DND-41 (cell line): ENCODE results near the gene ENTR1.

Experiments used
- ATAC-seq: fragments of 200-7000 bp; cut with Tn5 transposase; 3 replicates; pipeline ENCODE4 v1.9.1; 2021; ENCODE audit warnings: low read depth; ENCODE audit not compliant: insufficient read depth
- DNase-seq: peaks from one replicate; pipeline ENCODE4 v3.0.0-alpha.2; 2020
- H2AFZ ChIP-seq: 2 replicates; pipeline ENCODE4 v1.6.0; 2012; ENCODE audit warnings: low read depth, low read length
- H3K27ac ChIP-seq: 2 replicates; pipeline ENCODE4 v1.5.1; 2012; ENCODE audit warnings: low read length, inconsistent platforms
- H3K27me3 ChIP-seq: fragments of 200-600 bp; sonication (generic); 2 replicates; pipeline ENCODE4 v1.6.0; 2012; ENCODE audit warnings: low read length, mild to moderate bottlenecking, inconsistent platforms; ENCODE audit not compliant: insufficient read depth, poor library complexity
- H3K36me3 ChIP-seq: 2 replicates; pipeline ENCODE4 v1.5.1; 2012; ENCODE audit warnings: low read length, inconsistent platforms; ENCODE audit not compliant: insufficient read depth
- H3K4me1 ChIP-seq: 2 replicates; pipeline ENCODE4 v1.5.1; 2012; ENCODE audit warnings: mild to moderate bottlenecking, low read length; ENCODE audit not compliant: insufficient read depth
- H3K4me2 ChIP-seq: 2 replicates; pipeline ENCODE4 v1.6.0; 2012; ENCODE audit warnings: mild to moderate bottlenecking, moderate library complexity, low read length, inconsistent platforms; ENCODE audit not compliant: insufficient read depth
- H3K4me3 ChIP-seq, 2 experiments: fragments of 200-600 bp in 1 of 2; shearing (Covaris generic) in 1 of 2; 2 replicates each; pipeline ENCODE4 v1.5.1; 2012 to 2016; ENCODE audit warnings: inconsistent platforms in 2 of 2, low read length in 2 of 2, mild to moderate bottlenecking in 2 of 2, low read depth in 1 of 2, moderate library complexity in 1 of 2
- H3K79me2 ChIP-seq: 2 replicates; pipeline ENCODE4 v1.6.0; 2012; ENCODE audit warnings: low read length, inconsistent platforms; ENCODE audit not compliant: insufficient read depth
- H3K9ac ChIP-seq: 2 replicates; pipeline ENCODE4 v1.6.0; 2012; ENCODE audit warnings: low read depth, mild to moderate bottlenecking, inconsistent platforms, low read length, moderate library complexity
- H3K9me3 ChIP-seq: 2 replicates; pipeline ENCODE4 v1.5.1; 2012; ENCODE audit warnings: low read length, moderate library complexity, mild to moderate bottlenecking, inconsistent platforms; ENCODE audit not compliant: insufficient read depth, severe bottlenecking
- H4K20me1 ChIP-seq: 2 replicates; pipeline ENCODE4 v1.6.0; 2012; ENCODE audit warnings: low read length; ENCODE audit not compliant: insufficient read depth
- CTCF ChIP-seq: IDR thresholded peaks from 2 replicates; pipeline ENCODE4 v1.5.1; 2012; ENCODE audit warnings: borderline replicate concordance, low read length, moderate library complexity, mild to moderate bottlenecking; ENCODE audit not compliant: poor library complexity, severe bottlenecking; ENCODE audit errors: extremely low read depth
- EZH2 ChIP-seq: IDR thresholded peaks from 3 replicates; pipeline ENCODE4 v1.6.1; 2012; ENCODE audit warnings: borderline replicate concordance, low read depth, mild to moderate bottlenecking, moderate library complexity, low read length, inconsistent platforms; ENCODE audit not compliant: severe bottlenecking

Gene ENTR1

GRCh38 chr9:136445799-136446198 lies 35.4 kb upstream of the ENTR1 start:
- no peak for ATAC-seq
- no peaks in the 10 kb centered on the region for H3K9me3 ChIP-seq
- no peak overlapping the region for H3K4me2 ChIP-seq
- no peaks in the 10 kb centered on the region for H3K79me2 ChIP-seq
- no peak overlapping the region for H3K27ac ChIP-seq
- TF ChIP-seq EZH2 (no peak), CTCF (no peak)
- no peaks in the 10 kb centered on the region for H3K4me1 ChIP-seq
- peaks cover 92% of the 10 kb centered on the region for H3K36me3 ChIP-seq
- H3K9ac ChIP-seq: no peak overlapping the region
- H3K4me3 ChIP-seq: no peak overlapping the region
- no peaks in the 10 kb centered on the region for H3K27me3 ChIP-seq
- no peak for DNase-seq
- H2AFZ ChIP-seq: no peak overlapping the region
- peaks cover 15% of the 10 kb centered on the region for H4K20me1 ChIP-seq

GRCh38 chr9:136444102-136444501 lies 33.7 kb upstream of the ENTR1 start:
- TF ChIP-seq EZH2 (no peak), CTCF (no peak)
- H3K36me3 ChIP-seq: peaks cover 79% of the 10 kb centered on the region
- no peak overlapping the region for H3K4me2 ChIP-seq

GRCh38 chr9:136443687-136444086 lies 33.3 kb upstream of the ENTR1 start:
- no peaks in the 10 kb centered on the region for H3K27me3 ChIP-seq
- ATAC-seq (no peak), DNase-seq (no peak)
- H2AFZ ChIP-seq: no peak overlapping the region
- no peak overlapping the region for H3K27ac ChIP-seq
- peaks cover 74% of the 10 kb centered on the region for H3K36me3 ChIP-seq
- no peak overlapping the region for H3K4me2 ChIP-seq
- peaks cover 9% of the 10 kb centered on the region for H3K79me2 ChIP-seq
- no peak overlapping the region for H3K4me3 ChIP-seq
- TF ChIP-seq EZH2 (no peak), CTCF (no peak)
- no peaks in the 10 kb centered on the region for H3K9me3 ChIP-seq
- peaks cover 10% of the 10 kb centered on the region for H3K4me1 ChIP-seq
- peaks cover 20% of the 10 kb centered on the region for H4K20me1 ChIP-seq
- H3K9ac ChIP-seq: no peak overlapping the region

More at GRCh38 chr9:136444102-136444501, 33.7 kb upstream of the ENTR1 start:
- no peak overlapping the region for H3K4me3 ChIP-seq
- ATAC-seq (no peak), DNase-seq (no peak)
- H3K27ac ChIP-seq: no peak overlapping the region
- H3K27me3 ChIP-seq: no peaks in the 10 kb centered on the region
- H3K9ac ChIP-seq: no peak overlapping the region
- peaks cover 7% of the 10 kb centered on the region for H3K4me1 ChIP-seq
- H4K20me1 ChIP-seq: peaks cover 16% of the 10 kb centered on the region
- no peak overlapping the region for H2AFZ ChIP-seq
- peaks cover 5% of the 10 kb centered on the region for H3K79me2 ChIP-seq
- H3K9me3 ChIP-seq: no peaks in the 10 kb centered on the region

GRCh38 chr9:136443087-136443486 lies 32.7 kb upstream of the ENTR1 start:
- Histone ChIP-seq H3K9ac (no peak overlapping the region), H3K27ac (no peak overlapping the region), H2AFZ (no peak overlapping the region), H3K36me3 (peaks cover 68% of the 10 kb centered on the region), H3K27me3 (no peaks in the 10 kb centered on the region), H3K4me3 (no peak overlapping the region), H3K4me1 (peaks cover 16% of the 10 kb centered on the region), H3K9me3 (no peaks in the 10 kb centered on the region), H3K4me2 (no peak overlapping the region), H4K20me1 (peaks cover 26% of the 10 kb centered on the region), H3K79me2 (peaks cover 15% of the 10 kb centered on the region)
- ATAC-seq: no peak
- DNase-seq: no peak
- TF ChIP-seq CTCF: no peak
- no peak for TF ChIP-seq EZH2
